SU-DHL-6 (cell line): Measurements from ENCODE around the gene CAMKK2.

Experiments used
- CTCF ChIP-seq: fragments of 200-600 bp; sonication (generic); IDR thresholded peaks from one replicate; pipeline ENCODE4 v1.5.1; 2017; ENCODE audit warnings: antibody characterized with exemption, mild to moderate bottlenecking, low read length, moderate library complexity; ENCODE audit not compliant: insufficient read depth, poor library complexity, severe bottlenecking
- EZH2phosphoT487 ChIP-seq: fragments of 200-600 bp; sonication (generic), shearing (Covaris generic); conservative IDR thresholded peaks from 2 replicates; pipeline ENCODE4 v1.6.1; 2018; ENCODE audit warnings: mild to moderate bottlenecking, antibody characterized with exemption, low read length, moderate library complexity, mixed read lengths

GRCh38 chr12:121196902-121197301, 99.6 kb downstream of the CAMKK2 start:
- no peak for TF ChIP-seq CTCF
- TF ChIP-seq EZH2phosphoT487: no peak
